ENCODE data around the gene YKT6.

- TF ChIP-seq CTCF (conservative IDR thresholded peaks at IDR 0.05), result no peak
- no peak for TF ChIP-seq EZH2 (IDR thresholded peaks at IDR 0.05; ENCODE audit: low read depth)
These were observed 23.1 kb upstream of the YKT6 start for GRCh38 chr7:44177570-44178131.

Data from PC-9 (cell line).